HepG2 (cell line): ENCODE measurements around the gene ALPK3. TPM values are rescaled to one million over a fixed set of nuclear protein-coding genes. Genes with fewer than 3 reads are reported as not detected.

Experiments
- ATAC-seq: fragments of 200-7000 bp; cut with Tn5 transposase; 3 replicates; pipeline ENCODE4 v1.9.1; 2020; ENCODE audit warnings: mild to moderate bottlenecking, moderate library complexity
- BruUV-seq: library from RNA; stranded (reverse); fragments of 400-500 nt; replicated peaks from 2 replicates; lab custom pipeline; 2021; lab: Mats Ljungman, UMichigan
- CTCF ChIA-PET: fragments of 300-600 bp; formaldehyde crosslinking; extraction: SDS; loops from one replicate; lab custom pipeline; 2021; ENCODE audit warnings: low total read pairs, inconsistent platforms, low intra/inter-chr PET ratio; lab: Yijun Ruan, JAX
- POLR2A ChIA-PET: fragments of 350-600 bp; sonication (Branson Sonifier 250); formaldehyde crosslinking; loops from one replicate; lab custom pipeline; 2020; ENCODE audit warnings: antibody characterized with exemption, inconsistent platforms; lab: Yijun Ruan, JAX
- DNase-seq: peaks from one replicate; pipeline ENCODE4 v3.0.0-alpha.2; 2015; ENCODE audit warnings: low spot score
- FAIRE-seq: peaks from 3 replicates; lab custom pipeline; 2011; peaks lifted over from hg19 to GRCh38; lab: Jason Lieb, UNC
- H2AFZ ChIP-seq: one replicate; pipeline ENCODE4 v1.6.1; 2011; ENCODE audit warnings: low read length, inconsistent platforms
- H3K27ac ChIP-seq: fragments of 300-600 bp; 3 replicates; pipeline ENCODE4 v1.8.0; 2011; ENCODE audit warnings: mixed run types, mild to moderate bottlenecking, mixed read lengths, low read length, inconsistent platforms; ENCODE audit not compliant: insufficient read depth; ENCODE audit errors: extremely low read length
- H3K27me3 ChIP-seq, 2 experiments: fragments of 200-600 bp in 1 of 2; 2 replicates in 1 of 2; 3 replicates in 1 of 2; pipeline versions ENCODE4 v1.6.0 to v1.8.0; 2011; ENCODE audit warnings: low read length in 2 of 2, mild to moderate bottlenecking in 2 of 2, moderate library complexity in 2 of 2, inconsistent platforms in 1 of 2; ENCODE audit not compliant: insufficient read depth in 2 of 2, control insufficient read depth in 1 of 2
- H3K36me3 ChIP-seq, 2 experiments: fragments of 200-600 bp in 1 of 2; replicated peaks in 1 of 2; 2 replicates in 1 of 2; 3 replicates in 1 of 2; pipeline versions ENCODE4 v1.5.1 to v1.8.0; 2011; ENCODE audit warnings: low read length in 2 of 2, inconsistent platforms in 1 of 2; ENCODE audit not compliant: insufficient read depth in 2 of 2, control insufficient read depth in 1 of 2
- H3K4me1 ChIP-seq: 2 replicates; pipeline ENCODE4 v1.5.1; 2012; ENCODE audit warnings: low read length, inconsistent platforms; ENCODE audit not compliant: insufficient read depth
- H3K4me2 ChIP-seq: 2 replicates; pipeline ENCODE4 v1.6.0; 2011; ENCODE audit warnings: low read depth, low read length, inconsistent platforms
- H3K4me3 ChIP-seq, 3 experiments: fragments of 200-600 bp in 1 of 3; sonication (generic), shearing (Covaris generic) in 1 of 3; replicated peaks in 1 of 3; 2 replicates each; pipeline ENCODE4 v1.5.1; 2011 to 2016; ENCODE audit warnings: low read length in 3 of 3, inconsistent platforms in 2 of 3, low read depth in 2 of 3, mild to moderate bottlenecking in 2 of 3, control low read depth in 1 of 3, mixed read lengths in 1 of 3; ENCODE audit not compliant: insufficient read depth in 1 of 3
- H3K79me2 ChIP-seq: one replicate; pipeline ENCODE4 v1.6.1; 2011; ENCODE audit warnings: low read length, inconsistent platforms; ENCODE audit not compliant: insufficient read depth
- H3K9ac ChIP-seq: 2 replicates; pipeline ENCODE4 v1.6.0; 2011; ENCODE audit warnings: mild to moderate bottlenecking, low read depth, low read length, inconsistent platforms; ENCODE audit not compliant: insufficient read depth
- H3K9me3 ChIP-seq: 2 replicates; pipeline ENCODE4 v1.5.1; 2012; ENCODE audit warnings: mild to moderate bottlenecking, low read length
- H4K20me1 ChIP-seq: 2 replicates; pipeline ENCODE4 v1.6.0; 2011; ENCODE audit warnings: inconsistent platforms, mild to moderate bottlenecking, low read length, moderate library complexity; ENCODE audit not compliant: insufficient read depth
- ARID5B ChIP-seq: IDR thresholded peaks from 2 replicates; pipeline ENCODE4 v1.4.0; 2020; ENCODE audit warnings: mild to moderate bottlenecking, missing genetic modification reagents
- EHMT2 ChIP-seq: fragments of 200-600 bp; sonication (generic); IDR thresholded peaks from 2 replicates; pipeline ENCODE4 v1.7.0; 2017; ENCODE audit warnings: antibody characterized with exemption, low read depth, low read length, borderline replicate concordance
- EZH2 ChIP-seq: conservative IDR thresholded peaks from 2 replicates; pipeline ENCODE4 v1.6.1; 2012; ENCODE audit warnings: mild to moderate bottlenecking, low read depth, low read length, moderate library complexity
- KDM1A ChIP-seq: IDR thresholded peaks from 2 replicates; pipeline ENCODE4 v1.6.1; 2016; ENCODE audit warnings: missing compliant biosample characterization
- MBD4 ChIP-seq: IDR thresholded peaks from 2 replicates; pipeline ENCODE4 v1.6.1; 2012; ENCODE audit warnings: low read length, inconsistent platforms, borderline replicate concordance
- NFE2L1 ChIP-seq: sonication (generic); formaldehyde crosslinking; IDR thresholded peaks from 2 replicates; pipeline ENCODE4 v1.4.0; 2020; ENCODE audit warnings: missing genetic modification reagents, mild to moderate bottlenecking, borderline replicate concordance
- NFYB ChIP-seq: sonication (generic); formaldehyde crosslinking; IDR thresholded peaks from 2 replicates; pipeline ENCODE4 v1.4.0; 2020; ENCODE audit warnings: missing genetic modification reagents
- NFYC ChIP-seq: IDR thresholded peaks from 2 replicates; pipeline ENCODE4 v1.6.1; 2016; ENCODE audit warnings: missing genetic modification reagents, missing compliant biosample characterization
- REXO4 ChIP-seq: sonication (generic); formaldehyde crosslinking; IDR thresholded peaks from 2 replicates; pipeline ENCODE4 v1.8.0; 2022; ENCODE audit warnings: missing genetic modification reagents, mild to moderate bottlenecking, borderline replicate concordance
- ZNF3 ChIP-seq: IDR thresholded peaks from 2 replicates; pipeline ENCODE4 v1.7.0; 2017; ENCODE audit warnings: inconsistent platforms
- ZNF615 ChIP-seq: sonication (generic); formaldehyde crosslinking; IDR thresholded peaks from 2 replicates; pipeline ENCODE4 v1.5.0; 2020; ENCODE audit warnings: mild to moderate bottlenecking, missing genetic modification reagents, borderline replicate concordance
- ZNF644 ChIP-seq: IDR thresholded peaks from 2 replicates; pipeline ENCODE4 v1.6.1; 2016; ENCODE audit warnings: low read depth
- ZNF800 ChIP-seq: sonication (generic); formaldehyde crosslinking; IDR thresholded peaks from 2 replicates; pipeline ENCODE4 v1.4.0; 2020; ENCODE audit warnings: missing genetic modification reagents
- WGBS: methylation state at CpG from one replicate; pipeline ENCODE4 v1.1.6; 2017; ENCODE audit warnings: low lambda C conversion rate; 5-methylcytosine and 5-hydroxymethylcytosine counted together
- in situ Hi-C: cut with HindIII; loops from 2 replicates; pipeline ENCODE4 v1.10.0; 2017; ENCODE audit warnings: low pct_unique_long_range_greater_than_20kb; ENCODE audit not compliant: extremely low pct_ligation_motif_present
- intact Hi-C: fragments of 100-400 bp; cut with micrococcal nuclease; formaldehyde crosslinking; loops from one replicate; pipeline ENCODE4 v1.10.0; 2022; ENCODE audit not compliant: unreplicated experiment
- polyA plus RNA-seq, 8 experiments: library from polyadenylated mRNA; depleted of rRNA in 3 of 8; stranded (reverse) in 7 of 8; unstranded in 1 of 8; fragments of >200 nt; fragmentation: Illumina TruSeq in 4 of 8; extraction: Trizol in 4 of 8; gene quantifications; 2 replicates each; pipeline versions ENCODE4 v1.2.1 to v1.2.3, GENCODE V29; 2011 to 2016; ENCODE audit warnings: low read depth in 4 of 8, missing spikeins in 1 of 8, mixed read lengths in 1 of 8; ENCODE audit not compliant: insufficient read depth in 1 of 8
- total RNA-seq, 5 experiments: library from RNA; depleted of rRNA; stranded (reverse); fragments of >200 nt; fragmentation: Illumina TruSeq; extraction: Trizol; gene quantifications; 2 replicates each; pipeline ENCODE4 v1.2.3, GENCODE V29; 2016; ENCODE audit warnings: low read depth in 1 of 5
- TF ChIP-seq, protein P1 (sequence below): sonication (generic); formaldehyde crosslinking; IDR thresholded peaks from 2 replicates; pipeline ENCODE4 v1.4.0; 2020; ENCODE audit warnings: missing genetic modification reagents
- TF ChIP-seq, protein P2 (sequence below): sonication (generic); formaldehyde crosslinking; IDR thresholded peaks from 2 replicates; pipeline ENCODE4 v1.5.0; 2020; ENCODE audit warnings: missing genetic modification reagents

The ALPK3 gene
- total and polyA plus RNA-seq, 2 of the 13 experiments (the other 11 are each of a cell fraction or from before 2014, with no cell fraction given) = 0.04 to 0.42 TPM

DNA sequence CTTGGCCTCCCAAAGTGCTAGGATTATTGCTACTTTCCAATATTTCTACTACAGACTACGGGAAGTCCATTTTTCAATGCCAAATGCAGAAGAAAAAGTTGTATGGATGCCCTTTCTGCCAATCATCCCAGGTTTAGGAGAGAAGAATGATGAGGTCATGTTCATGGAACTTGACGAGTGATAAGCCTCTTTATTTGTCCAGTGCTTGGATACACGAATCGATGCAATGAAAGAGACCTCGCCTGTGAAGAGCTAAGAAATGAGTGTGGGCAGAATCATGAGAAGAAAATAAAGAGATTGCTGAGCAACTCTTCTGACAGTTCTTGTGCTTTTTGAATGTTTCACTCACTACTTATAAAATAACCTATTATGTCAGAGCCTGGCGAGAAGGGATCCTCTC, 66.3 kb downstream of the ALPK3 start (continued):
- TF ChIP-seq NFYB (CRISPR knock-in tag) = peak; percentile 43; the same call in 1 of the 2 replicates
- TF ChIP-seq NFYC (CRISPR knock-in tag) = peak; percentile 37; the same call in 1 of the 2 replicates
- peak; percentile 49; the same call in 1 of the 2 replicates for TF ChIP-seq ARID5B (CRISPR knock-in tag)
- TF ChIP-seq, protein P1, sequence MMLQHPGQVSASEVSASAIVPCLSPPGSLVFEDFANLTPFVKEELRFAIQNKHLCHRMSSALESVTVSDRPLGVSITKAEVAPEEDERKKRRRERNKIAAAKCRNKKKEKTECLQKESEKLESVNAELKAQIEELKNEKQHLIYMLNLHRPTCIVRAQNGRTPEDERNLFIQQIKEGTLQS (CRISPR knock-in tag) = peak; percentile 48
- no peak for TF ChIP-seq EHMT2

GRCh38 chr15:84883916-84884781, 67.0 kb downstream of the ALPK3 start, which contains the start of gene SLC28A1:
SLC28A1 (plus strand) TSS chr15:84884662; CDS start chr15:84887761, 3,099 bp downstream.
- no peaks in the 10 kb centered on the region for H3K79me2 ChIP-seq
- peak within 1 kb of the TSS; percentile 90 for H3K4me2 ChIP-seq
- H3K9me3 ChIP-seq = no peaks in the 10 kb centered on the region
- H2AFZ ChIP-seq = peak within 1 kb of the TSS; percentile 55
- CTCF ChIA-PET = no interaction called here
- no peaks in the 10 kb centered on the region for H4K20me1 ChIP-seq
- in situ Hi-C loops (no loop called here), intact Hi-C loops (loop anchor here (2.0 kb wide), 1 partner anchor 45 kb away; no protein-coding TSS in a partner anchor)
- BruUV-seq = no TSS peak
- H3K27ac ChIP-seq = peak within 1 kb of the TSS; percentile 46
- H3K4me3 ChIP-seq = peak within 1 kb of the TSS; percentile 14 to 63 (median 24)
- peak; percentile 68 for ATAC-seq
- peaks cover 77% of the 10 kb centered on the region for H3K4me1 ChIP-seq
- POLR2A ChIA-PET = interaction anchor here (1.0 to 1.5 kb wide), 2 partner anchors 24 to 28 kb away, joined by 5 to 7 read pairs; no protein-coding TSS in a partner anchor
- WGBS = 13% methylated on average over 4 of the region's 11 CpGs
- peak; percentile 70 for DNase-seq
- peaks cover 0 to 7% of the 10 kb centered on the region in 2 experiments; a peak in 1 of 5 replicates for H3K27me3 ChIP-seq
- H3K36me3 ChIP-seq = no peaks in the 10 kb centered on the region
- FAIRE-seq = peak; percentile 85
- H3K9ac ChIP-seq = peak within 1 kb of the TSS; percentile 62
- no peak for TF ChIP-seq ZNF615 (CRISPR knock-in tag)
- no peak for TF ChIP-seq NFE2L1 (CRISPR knock-in tag)
- no peak for TF ChIP-seq EZH2
- TF ChIP-seq ZNF3 = no peak
- TF ChIP-seq, protein P2, sequence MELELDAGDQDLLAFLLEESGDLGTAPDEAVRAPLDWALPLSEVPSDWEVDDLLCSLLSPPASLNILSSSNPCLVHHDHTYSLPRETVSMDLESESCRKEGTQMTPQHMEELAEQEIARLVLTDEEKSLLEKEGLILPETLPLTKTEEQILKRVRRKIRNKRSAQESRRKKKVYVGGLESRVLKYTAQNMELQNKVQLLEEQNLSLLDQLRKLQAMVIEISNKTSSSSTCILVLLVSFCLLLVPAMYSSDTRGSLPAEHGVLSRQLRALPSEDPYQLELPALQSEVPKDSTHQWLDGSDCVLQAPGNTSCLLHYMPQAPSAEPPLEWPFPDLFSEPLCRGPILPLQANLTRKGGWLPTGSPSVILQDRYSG (CRISPR knock-in tag) = no peak
- no peak for TF ChIP-seq MBD4
- TF ChIP-seq REXO4 (CRISPR knock-in tag) = no peak
- TF ChIP-seq KDM1A (CRISPR knock-in tag) = 0 out of 2 replicates have a peak, but pooled peaks have one; percentile 31
- TF ChIP-seq ZNF800 (CRISPR knock-in tag) = no peak
- peak; percentile 65; the same call in 1 of the 2 replicates for TF ChIP-seq ZNF644 (CRISPR knock-in tag)
